Measurements from ENCODE around the gene ANKRD52. TPM values are rescaled to one million over a fixed set of nuclear protein-coding genes. Genes with fewer than 3 reads are reported as not detected.

Gene ANKRD52
- total and polyA plus RNA-seq, 2 donors (not counting 3 experiments of a cell fraction or from before 2014, with no cell fraction given) = 30.8 to 62.0 TPM

DNA sequence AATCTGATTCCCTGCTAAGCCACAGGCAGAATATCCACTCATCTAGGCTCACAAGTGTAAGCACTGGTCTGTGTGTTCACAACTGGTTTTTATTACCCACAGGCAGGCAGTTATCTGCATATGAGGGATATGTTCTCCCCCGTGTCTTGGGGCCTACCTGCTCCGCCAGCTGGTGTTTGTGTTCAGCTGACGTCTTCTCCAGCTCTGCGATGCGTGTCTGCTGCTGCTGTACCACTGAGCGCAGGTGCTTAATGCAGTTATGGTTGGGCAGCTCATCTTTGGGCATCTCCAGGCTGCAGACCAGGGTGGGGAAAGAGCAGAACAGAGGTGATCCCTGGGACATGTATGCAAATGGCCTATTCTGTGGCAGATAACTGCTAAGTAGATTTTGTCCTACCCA lies 50.2 kb downstream of the ANKRD52 start:
- intact Hi-C loops (cut with micrococcal nuclease) = no loop called here
- TF ChIP-seq GATA2 (IDR thresholded peaks at IDR 0.05; ENCODE audit: insufficient read depth, insufficient read length, low read depth, low read length) (no peak), MYC (IDR thresholded peaks at IDR 0.05; ENCODE audit: low read depth, low read length) (no peak), POLR2A (IDR thresholded peaks at IDR 0.05; ENCODE audit: low read depth, low read length) (no peak), POLR2AphosphoS5 (IDR thresholded peaks at IDR 0.05; ENCODE audit: insufficient read depth, low read depth, low read length) (no peak), FOS (IDR thresholded peaks at IDR 0.05; ENCODE audit: borderline replicate concordance, insufficient read depth, low read length) (no peak), EZH2 (IDR thresholded peaks at IDR 0.05; ENCODE audit: borderline replicate concordance, low read depth, low read length, severe bottlenecking) (no peak), JUN (IDR thresholded peaks at IDR 0.05; ENCODE audit: borderline replicate concordance, insufficient read depth, insufficient read length, low read depth) (no peak)
- TF ChIP-seq, protein P1, sequence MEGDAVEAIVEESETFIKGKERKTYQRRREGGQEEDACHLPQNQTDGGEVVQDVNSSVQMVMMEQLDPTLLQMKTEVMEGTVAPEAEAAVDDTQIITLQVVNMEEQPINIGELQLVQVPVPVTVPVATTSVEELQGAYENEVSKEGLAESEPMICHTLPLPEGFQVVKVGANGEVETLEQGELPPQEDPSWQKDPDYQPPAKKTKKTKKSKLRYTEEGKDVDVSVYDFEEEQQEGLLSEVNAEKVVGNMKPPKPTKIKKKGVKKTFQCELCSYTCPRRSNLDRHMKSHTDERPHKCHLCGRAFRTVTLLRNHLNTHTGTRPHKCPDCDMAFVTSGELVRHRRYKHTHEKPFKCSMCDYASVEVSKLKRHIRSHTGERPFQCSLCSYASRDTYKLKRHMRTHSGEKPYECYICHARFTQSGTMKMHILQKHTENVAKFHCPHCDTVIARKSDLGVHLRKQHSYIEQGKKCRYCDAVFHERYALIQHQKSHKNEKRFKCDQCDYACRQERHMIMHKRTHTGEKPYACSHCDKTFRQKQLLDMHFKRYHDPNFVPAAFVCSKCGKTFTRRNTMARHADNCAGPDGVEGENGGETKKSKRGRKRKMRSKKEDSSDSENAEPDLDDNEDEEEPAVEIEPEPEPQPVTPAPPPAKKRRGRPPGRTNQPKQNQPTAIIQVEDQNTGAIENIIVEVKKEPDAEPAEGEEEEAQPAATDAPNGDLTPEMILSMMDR (IDR thresholded peaks at IDR 0.05; ENCODE audit: extremely low read depth in 1 of 2, insufficient read depth in 1 of 2, low read depth in 1 of 2, low read length in 2 of 2) = no peak
- TF ChIP-seq, protein P2, sequence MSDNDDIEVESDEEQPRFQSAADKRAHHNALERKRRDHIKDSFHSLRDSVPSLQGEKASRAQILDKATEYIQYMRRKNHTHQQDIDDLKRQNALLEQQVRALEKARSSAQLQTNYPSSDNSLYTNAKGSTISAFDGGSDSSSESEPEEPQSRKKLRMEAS (IDR thresholded peaks at IDR 0.05; ENCODE audit: insufficient read depth, insufficient read length) = no peak
- no peaks in the 10 kb centered on the region for H3K9me1 ChIP-seq (replicated peaks; ENCODE audit: control insufficient read depth, extremely low read depth, insufficient read depth, low read length)
- H2AFZ ChIP-seq (ENCODE audit: low read depth, low read length) = no peak overlapping the region
- peaks cover 18 to 54% of the 10 kb centered on the region in 2 experiments for H3K36me3 ChIP-seq (ENCODE audit: control insufficient read depth in 2 of 2, extremely low read depth in 1 of 2, insufficient read depth in 2 of 2, low read length in 2 of 2)
- dilution Hi-C loops (cut with MboI; ENCODE audit: extremely low pct_ligation_motif_present, low sequenced_read_pairs) = no loop called here
- H4K20me1 ChIP-seq (replicated peaks; ENCODE audit: control insufficient read depth, extremely low read depth, insufficient read depth, low read length) = no peaks in the 10 kb centered on the region
- DNase-seq (ENCODE audit: low read depth, low spot score) = no peak
- no peak overlapping the region for H3K4me2 ChIP-seq (ENCODE audit: insufficient read depth, low read length)
- no peaks in the 10 kb centered on the region for H3K79me2 ChIP-seq (ENCODE audit: control insufficient read depth, insufficient read depth, low read length)
- no peak overlapping the region for H3K9ac ChIP-seq (replicated peaks; ENCODE audit: extremely low read depth, insufficient read depth, low read length)
- no peaks in the 10 kb centered on the region for H3K27me3 ChIP-seq (ENCODE audit: control insufficient read depth in 2 of 2, insufficient read depth in 2 of 2, low read length in 2 of 2)
- BruUV-seq (replicated peaks) = no TSS peak
- no peaks in the 10 kb centered on the region for H3K9me3 ChIP-seq (replicated peaks; ENCODE audit: control insufficient read depth, insufficient read depth, low read length)
- POLR2A ChIA-PET = interaction anchor here (0.7 kb wide), 1 partner anchor 46 kb away, joined by 4 read pairs; no protein-coding TSS in a partner anchor
- no peak for FAIRE-seq
- H3K27ac ChIP-seq (ENCODE audit: insufficient read depth, low read depth, low read length) = no peak overlapping the region
- H3K4me3 ChIP-seq (replicated peaks in 1 of 3; ENCODE audit: insufficient read depth in 1 of 3, low read depth in 1 of 3, low read length in 3 of 3) = no peak overlapping the region
- H3K4me1 ChIP-seq (ENCODE audit: control insufficient read depth, extremely low read depth, insufficient read depth, low read length) = peaks cover 8% of the 10 kb centered on the region
- CTCF ChIA-PET = interaction anchor here (1.1 to 8.5 kb wide), 7 partner anchors 9 to 50 kb away, joined by 3 to 54 read pairs (median 13); partner anchors contain the start of genes ANKRD52, RNF41 and SMARCC2
